Activated T-helper 9 cell treated with anti-CD3 and anti-CD28 coated beads, Interleukin-2, amount 50 U/mL, for 16 hours (primary cell): ENCODE measurements around the gene NIFK.
A peak's percentile ranks its signal among the peaks of the same experiment; 100 is the strongest.
"Not testable (repeated sequence)": the region's sequence is repeated elsewhere in the genome, so short reads cannot be mapped to it uniquely, and the experiment has no call there.

Experiments
- DNase-seq: peaks from one replicate; pipeline ENCODE4 v3.0.0-alpha.2; 2020; ENCODE audit warnings: low read depth

Gene NIFK

DNA sequence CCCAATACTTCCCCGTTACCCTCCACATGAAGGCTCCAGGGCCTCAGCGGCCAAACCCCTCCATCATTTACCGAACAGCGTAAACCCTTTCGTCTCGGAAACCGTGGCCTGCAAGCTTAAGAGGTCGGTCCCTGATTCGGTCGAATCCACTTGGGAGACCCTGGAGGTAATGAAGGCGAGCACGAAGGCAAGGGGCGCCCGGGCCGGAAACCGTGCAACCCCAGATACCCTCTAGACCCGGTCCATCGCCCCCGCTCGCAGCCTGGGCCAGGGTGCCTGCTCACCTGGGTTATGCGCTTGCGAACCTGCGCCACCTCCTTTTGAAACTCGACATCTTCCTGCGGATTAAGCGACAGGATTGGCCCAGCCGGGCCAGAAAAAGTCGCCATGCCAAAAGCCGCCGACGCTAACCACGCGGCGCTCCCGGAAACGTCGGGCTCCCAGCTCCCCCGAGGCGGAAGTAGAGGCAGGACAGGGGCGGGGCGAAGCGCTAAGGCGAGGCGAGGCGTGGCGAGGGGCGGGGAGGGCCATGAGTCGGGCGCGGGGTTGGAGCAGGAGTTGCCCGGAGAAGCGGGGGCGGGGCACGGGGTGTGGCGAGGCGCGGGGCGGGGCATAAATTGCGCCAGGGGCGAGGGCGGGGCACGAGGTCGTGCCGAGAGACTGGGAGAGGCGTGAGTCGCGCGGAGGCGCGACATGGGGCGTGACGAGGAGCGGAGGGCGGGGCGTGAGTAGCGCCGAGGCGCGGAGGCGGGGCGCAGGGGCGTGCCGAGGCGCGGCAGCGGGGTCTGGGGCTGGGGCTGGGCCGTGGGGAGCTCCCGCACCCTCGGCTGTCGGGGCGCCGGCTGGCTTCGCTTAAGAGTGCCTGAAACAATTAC lies at the start of gene NIFK:
TSS of gene NIFK (minus strand) at position 414 of the 875 bp plus-strand sequence. CDS start at position 389, 25 bp downstream.
- peak; percentile 100 for DNase-seq

DNA sequence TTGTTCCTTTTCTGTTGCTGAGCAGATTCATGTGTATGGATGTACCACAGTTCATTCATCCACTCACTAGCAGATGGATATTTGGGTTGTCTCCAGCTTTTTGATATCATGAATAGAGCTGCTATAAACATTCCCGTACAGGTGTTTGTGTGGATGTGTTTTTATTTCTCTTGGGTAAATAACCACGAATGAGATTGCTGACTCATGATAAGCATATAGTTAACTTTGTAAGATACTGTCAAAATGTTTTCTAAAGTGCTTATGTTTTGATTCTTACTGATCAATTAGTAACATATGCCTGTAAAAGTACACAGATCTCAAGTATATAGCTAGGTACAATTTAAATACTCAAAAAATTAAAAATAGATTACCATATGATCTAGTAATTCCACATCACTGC lies 46.5 kb upstream of the NIFK start:
- no peak for DNase-seq

DNA sequence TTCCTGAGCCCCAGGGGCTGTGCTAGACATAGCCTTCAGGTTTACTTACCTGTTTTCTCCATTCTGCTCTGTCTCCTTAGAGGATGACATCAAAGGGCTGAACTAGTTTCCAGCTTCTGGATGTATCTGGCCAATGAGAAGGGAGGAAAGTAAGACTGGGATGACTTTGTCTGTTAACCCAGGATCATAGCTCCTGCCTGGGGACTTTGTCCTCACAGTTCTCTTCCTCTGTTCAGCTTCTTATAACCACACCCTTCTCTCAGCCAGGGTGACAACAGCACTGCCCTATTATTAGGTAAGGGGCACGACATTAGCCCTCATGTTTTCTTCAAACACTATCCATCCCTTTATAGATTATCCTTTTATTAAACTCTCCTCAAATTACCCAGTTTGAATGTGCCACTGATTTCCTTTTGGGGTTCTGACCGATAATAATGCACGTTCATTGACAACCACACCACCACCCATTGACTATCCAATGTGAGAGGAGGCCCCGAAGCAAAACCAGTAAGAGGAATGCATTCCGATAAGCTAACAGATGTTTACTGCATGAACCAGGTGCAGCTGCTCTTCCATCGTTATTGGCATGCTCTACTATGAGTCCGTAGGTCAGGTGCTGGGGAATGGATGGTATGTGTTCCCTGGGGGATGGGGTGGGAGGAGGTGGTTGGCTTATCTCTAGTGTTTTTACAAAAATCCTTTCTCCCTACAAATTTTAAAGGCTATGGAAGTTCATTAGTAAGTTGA lies 42.2 kb upstream of the NIFK start:
- no peak for DNase-seq

DNA sequence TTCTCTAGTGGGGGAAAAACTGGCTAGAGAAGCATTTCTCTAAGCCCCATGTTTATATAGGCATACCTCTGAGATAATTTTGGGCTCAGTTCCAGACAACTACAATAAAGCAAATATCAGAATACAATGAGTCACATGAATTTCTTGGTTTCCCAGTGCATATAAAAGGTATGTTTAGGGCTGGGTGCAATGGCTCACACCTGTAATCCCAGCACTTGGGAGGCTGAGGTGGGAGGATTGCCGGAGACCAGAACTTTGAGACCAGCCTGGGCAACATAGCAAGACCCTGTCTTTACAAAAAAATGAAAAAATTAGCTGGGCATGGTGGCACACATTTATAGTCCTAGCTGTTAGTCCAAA lies 41.0 kb upstream of the NIFK start:
- no peak for DNase-seq

DNA sequence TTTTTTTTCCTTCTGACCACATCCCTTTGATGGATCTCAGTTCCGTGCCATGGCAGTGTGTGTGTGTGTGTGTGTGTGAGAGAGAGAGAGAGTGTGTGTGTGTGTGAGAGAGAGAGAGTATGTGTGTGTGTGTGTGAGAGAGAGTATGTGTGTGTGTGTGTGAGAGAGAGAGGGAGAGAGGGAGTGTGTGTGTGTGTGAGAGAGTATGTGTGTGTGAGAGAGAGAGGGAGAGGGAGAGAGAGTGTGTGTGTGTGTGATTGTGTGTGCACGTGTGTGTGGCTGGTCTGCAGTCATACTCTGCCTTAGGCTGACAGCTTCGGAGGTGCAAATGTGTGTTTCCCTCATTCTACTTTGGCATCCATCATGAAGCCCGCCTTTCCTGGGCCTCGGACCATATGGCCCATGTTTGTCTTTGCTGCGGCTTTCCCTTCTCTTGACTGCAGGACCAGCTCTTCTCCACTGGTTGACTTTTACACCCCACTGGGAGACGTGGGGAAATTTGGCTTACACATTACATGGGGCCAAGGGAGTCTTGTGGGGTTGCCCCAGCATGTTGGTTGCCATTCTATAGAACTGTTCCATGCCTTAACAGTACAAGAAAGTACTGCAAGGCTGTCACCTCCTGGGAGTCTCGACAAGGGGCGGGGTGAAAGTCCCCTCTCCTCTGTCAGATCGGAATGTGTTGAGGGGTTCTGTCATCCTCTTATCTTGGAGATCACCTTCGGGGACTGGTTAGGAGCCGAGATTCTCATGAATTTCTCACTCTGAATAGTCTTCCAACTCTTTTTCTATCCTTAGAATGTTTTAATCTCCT lies 40.4 kb upstream of the NIFK start:
- no peak for DNase-seq

DNA sequence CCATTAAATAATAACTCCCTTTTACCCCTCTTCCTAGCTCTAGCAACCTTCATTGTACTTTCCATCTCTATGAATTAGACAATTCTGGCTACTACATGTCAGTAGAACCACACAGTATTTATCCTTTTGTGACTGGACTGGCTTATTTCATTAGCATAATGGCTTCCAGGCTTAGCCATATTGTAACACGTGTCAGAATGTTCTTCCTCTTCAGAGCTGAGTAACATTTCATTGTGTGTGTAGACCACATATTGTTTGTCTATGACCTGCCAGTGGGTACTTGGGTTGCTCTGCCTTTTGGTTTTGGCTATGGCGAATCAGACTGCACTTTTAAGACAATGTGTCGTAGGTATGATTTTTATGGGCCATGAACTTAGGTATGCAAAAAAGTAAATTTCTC lies 39.7 kb upstream of the NIFK start:
- no peak for DNase-seq

DNA sequence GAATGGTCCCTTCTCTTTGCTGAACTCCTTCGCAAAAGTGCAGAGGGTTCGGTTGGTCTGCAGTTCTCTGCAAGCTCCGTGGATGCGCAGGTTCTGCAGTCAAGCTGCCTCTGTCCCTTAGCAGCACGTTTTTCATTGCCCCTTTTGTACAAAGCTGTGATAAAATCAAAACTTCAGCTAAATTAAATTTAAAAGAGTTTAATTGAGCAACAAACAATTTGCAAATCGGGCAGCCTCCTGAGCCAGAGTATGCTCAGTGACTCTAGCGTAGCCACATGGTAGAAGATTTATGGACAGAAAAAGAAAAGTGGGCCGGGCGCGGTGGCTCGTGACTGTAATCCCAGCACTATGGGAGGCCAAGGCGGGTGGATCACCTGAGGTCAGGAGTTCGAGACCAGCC lies 37.6 kb upstream of the NIFK start:
- no peak for DNase-seq

DNA sequence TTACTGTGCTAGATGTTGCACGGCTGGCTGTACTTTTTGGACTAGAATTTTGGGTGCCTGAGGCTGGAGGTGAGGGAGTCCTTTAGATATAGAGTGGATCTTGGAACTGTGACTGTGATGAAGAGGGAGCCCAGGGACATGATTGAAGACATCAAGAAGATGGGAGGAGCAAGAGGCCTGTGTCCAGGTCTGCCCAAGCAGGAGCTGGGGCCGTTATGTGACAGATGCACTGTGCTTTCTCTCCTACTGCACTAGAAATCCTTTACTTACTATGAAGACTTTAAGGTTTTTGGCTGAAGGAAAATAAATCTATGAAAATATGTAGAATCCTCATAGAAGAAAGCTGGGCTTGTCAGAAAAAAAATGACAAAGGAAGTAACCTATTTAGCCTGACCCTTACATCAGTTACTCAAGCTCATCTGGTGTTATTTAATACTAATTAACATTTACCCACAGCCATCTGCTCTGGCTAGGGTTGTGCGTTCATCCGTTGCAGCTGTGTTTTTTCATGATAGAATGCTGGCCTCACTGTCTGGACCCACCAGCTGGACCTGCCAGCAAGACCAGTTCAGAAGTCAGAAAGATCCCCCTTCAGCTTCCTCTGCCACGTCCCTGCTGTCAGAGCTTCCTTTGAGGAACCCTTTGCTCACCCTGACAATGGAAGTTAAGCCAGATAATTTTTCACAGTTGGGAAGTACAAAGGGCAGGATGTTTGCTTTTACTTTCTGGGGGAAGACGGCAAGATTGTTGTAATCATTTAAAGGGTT lies 35.5 kb upstream of the NIFK start:
- no peak for DNase-seq

DNA sequence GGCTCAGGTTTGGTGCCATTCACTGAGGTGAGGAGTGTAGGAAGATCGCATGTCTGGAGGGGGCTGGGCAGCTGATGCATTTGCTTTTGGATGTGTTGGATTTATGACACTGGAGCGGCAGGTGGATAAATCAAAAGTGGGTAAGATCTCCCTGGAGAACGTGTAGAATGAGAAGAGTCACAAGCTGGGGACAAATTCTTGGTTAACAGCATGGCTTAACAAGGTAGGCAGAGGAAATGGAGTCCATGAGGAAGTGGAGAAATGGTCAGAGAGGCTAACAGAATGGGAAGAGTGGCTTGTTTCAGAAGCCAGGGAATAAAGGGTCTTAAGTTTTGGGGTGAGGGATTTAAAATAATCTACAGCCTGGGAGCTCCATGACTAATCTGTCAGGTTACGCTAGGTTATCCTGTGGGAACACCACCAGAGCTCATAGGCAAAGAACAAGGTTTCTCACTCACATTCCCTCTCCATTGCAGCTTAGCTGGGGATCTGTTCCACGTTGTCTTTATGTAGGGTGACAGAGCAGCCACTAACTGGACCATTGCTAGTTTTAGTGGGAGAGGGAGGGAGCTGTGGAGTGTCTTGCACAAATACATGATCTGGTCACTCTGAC lies 31.6 kb upstream of the NIFK start:
- no peak for DNase-seq

DNA sequence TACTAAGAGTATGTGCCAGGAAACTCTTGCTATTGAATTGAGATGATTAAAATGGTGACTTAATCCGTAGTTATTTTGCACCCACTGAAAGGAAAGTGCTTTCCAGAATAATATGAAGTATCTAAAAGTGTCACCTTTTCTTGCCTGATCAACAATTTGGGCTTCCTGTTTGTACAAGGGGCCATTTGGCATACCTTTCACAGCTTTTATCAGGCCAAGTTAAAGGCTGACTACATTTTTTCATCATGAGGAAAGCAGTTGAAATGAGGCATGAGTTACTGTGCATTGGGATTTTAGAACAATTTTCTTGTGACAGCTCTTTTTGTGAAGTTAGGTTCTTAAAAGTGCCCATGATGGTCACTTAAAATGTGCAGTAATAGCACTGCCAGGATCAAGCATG lies 29.9 kb upstream of the NIFK start:
- DNase-seq: no peak

DNA sequence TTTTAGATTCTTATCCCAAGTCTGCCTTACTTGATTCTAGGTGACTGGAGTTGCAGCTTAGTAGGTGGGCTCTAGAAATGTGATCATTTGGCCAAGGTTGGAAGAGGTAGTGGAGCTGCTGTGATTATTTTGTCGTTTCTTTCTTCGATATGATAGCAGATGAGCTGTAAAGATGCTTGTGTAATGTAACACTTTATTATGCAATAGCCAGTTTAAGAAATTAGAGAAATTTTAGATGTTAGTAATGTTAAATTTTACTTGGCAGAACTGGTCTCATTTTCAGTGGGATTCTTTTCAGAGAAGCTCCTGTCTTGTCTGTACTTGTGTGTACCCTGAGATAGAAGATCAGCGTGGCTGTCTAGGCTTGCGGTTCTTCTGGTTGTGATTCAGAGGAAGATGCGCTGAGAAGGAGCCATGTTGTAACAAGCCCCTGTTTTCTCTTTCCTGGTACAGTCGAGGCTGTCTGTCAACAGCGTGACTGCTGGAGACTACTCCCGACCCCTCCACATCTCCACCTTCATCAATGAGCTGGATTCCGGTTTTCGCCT lies 28.1 kb upstream of the NIFK start:
- DNase-seq: no peak

DNA sequence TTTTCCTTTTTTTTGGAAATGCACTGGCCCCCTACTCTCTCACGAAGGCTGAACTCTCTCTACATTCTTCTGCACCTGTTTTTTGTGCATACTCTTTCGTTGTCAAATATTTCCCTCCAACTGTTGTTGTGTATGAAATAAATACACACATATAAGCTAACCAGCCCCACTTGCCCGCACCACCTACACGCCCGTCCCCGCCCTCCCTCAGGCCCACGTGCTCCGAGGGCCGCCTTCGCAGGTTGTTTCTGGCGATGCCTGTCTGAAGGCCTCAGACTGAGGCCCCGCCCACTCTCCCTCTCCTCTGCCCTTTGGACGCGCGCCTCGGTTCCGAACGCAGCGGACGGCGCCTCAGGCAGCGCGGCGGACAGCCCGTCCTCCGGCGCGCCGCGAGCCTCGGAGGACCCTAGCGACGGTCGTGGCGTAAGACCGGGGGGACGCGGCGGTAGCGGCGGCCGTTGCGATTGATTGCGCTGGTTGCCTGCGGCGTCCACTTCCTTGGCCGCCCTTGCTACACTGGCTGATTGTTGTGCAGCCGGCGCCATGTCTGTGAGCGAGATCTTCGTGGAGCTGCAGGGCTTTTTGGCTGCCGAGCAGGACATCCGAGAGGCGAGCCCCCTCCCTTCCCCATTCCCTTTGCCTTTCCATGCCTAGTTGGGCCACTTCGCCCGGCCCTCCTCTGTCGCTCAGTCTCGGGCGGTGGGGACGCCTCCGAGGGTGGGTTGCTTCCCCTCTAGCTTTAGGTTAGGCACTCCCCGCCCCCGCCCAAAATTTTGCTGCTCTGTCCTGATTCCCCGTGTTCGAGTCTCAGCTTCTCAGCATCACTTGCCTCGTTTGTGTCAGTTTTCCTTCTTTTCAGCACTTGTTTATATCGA lies 18.8 kb upstream of the NIFK start, which contains the start of gene TSN:
TSS of gene TSN (plus strand) at position 415 of the 875 bp plus-strand sequence. CDS start at position 544, 129 bp downstream.
- DNase-seq: peak; percentile 96

DNA sequence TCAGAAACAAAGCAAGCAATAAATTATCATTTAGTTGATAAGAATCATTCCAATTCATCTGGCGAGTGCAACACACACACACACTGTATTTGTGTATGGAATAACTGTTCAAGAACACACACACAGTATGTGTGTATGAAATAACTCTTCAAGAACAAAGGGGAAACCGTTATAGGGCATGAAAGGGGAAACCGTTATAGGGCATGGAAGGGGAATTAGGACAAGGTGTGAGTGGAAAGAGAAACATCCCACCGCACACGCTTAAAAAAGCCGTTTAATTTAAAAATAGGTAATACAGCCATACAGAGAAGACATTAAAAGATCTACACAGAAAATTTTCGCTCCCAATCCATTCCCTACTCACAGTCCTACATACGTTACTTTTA lies 18.2 kb upstream of the NIFK start:
- DNase-seq: no peak

DNA sequence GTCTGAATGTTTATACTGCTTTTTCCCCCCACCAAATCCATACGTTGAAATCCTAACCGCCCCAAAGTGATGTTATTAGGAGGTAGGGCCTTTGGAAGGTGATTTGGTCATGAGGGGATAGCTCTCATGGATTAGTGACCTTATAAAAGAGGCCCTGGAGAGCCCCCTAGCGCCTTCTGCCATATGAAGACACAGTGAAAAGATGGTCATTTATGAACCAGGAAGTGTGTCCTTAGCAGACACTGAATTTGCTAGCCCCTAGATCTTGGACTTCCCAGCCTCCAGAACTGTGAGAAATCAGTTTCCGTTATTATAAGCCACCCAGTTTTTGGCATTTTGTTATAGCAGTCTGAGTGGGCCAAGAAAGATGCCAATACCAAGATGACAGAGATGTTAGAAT lies 11.5 kb upstream of the NIFK start:
- DNase-seq: no peak

DNA sequence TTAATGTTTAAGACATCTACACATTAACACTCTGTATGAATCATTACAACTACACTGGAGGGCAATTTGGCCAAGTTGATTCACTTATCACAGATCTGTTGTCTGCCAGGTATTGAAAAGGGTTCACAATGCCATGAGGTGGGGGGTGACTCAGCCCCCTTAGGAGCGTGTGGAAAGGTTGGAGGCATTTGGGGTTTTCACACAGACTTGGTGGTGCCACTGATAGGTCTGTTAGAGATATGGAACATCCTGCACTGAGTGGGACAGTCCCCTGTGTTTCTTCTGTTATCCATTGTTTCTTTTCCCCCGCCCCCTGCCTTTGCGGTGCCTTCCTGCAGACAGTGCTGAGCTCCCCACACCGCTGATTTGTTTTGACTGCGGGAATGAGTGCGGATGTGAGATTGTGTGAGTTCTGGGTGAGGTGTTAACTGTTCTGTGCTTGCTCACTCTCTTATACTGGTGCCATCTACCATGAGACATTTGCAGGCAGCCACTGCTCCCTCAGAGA lies 9.4 kb upstream of the NIFK start:
- no peak for DNase-seq

DNA sequence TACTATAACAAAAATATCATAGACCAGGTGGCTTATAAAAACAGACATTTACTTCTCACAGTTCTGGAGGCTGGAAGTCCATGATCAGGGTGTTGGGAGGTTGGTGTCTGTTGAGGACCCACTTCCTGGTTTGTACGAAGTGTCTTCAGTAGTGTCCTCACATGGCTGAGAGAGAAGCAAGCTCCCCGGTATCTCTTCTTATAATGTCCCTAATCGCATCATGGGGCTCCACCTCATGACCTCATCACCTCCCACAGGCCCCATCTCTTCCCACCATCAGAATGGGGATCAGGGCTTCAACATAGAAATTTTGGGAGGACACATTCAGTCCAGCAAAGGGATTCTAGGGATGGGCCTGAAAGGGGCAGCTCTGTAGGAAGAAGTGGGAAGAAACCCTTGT lies 4.8 kb upstream of the NIFK start:
- DNase-seq: no peak

DNA sequence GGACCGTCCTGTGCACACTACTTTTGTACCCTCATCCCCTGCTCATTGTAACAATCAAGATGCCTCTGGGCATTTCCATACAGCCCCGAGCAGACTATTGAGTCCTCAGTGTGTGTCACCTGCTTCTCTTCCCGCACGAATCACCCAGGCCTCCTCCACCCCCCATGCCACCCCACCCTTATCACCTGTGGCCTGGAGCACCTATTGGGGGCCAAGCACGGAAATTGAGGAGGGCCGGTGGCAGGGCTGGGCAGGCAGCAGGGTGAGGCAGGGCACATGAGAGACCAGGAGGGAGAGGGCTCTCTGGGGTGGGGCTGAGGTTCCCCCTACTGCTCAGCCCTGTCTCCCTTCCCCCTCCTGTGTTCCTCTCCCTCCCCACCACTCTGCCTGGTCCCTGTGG lies 4.3 kb upstream of the NIFK start:
- no peak for DNase-seq

DNA sequence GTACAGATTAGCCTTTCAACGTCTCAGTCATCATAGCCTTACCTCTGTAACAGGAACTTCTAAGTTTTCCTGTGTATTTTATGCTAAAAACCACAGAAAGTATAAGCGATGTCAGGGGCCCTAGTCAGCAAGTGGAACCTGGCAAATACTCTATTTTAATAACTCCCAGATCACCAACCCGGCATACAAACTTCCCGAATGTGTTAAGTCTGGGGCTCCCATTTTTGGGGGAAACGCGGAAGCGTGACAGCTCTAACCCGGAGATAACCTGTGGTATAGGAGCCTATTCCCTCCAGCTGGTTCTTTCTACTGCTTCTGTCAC lies 574 bp downstream of the NIFK start:
- DNase-seq: no peak

DNA sequence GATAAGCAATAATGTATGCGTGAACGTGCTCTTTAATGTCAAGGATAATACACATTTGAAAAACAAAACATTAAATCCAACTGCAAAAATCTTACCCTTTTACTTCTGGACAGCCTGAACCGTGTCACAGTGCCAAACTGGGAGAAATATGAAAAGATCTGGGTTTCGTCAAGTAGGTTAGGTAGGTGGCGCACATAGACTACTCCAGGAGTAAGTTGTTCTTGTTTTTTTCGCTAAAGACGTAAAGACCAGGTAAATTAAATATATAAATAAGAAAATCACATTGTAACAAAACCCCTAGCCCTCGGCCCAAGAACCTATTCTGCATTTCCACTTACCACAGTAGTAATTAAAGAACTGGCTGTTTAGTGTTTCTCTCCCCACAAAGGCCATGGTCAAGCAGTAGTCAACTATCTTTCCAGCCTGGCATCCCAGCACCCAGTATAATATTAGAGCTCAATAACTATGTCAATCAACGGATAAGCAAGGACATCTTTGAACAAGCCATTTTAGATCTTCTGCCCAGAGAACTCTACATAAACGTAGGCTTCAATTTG lies 1.1 kb downstream of the NIFK start:
- DNase-seq: no peak

DNA sequence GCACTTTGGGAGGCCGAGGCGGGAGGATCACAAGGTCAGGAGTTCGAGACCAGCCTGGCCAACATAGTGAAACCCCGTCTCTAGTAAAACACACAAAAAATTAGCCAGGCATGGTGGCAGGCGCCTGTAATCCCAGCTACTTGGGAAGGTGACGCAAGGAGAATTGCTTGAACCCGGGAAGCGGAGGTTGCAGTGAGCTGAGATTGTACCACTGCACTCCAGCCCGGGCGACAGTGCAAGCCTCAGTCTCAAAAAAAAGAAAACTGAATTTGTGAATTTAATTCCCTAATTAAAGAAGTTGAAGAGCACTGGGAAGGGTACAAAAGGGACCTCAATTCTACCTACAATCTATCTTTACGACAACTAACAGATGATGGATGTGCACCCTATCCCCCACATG lies 2.1 kb downstream of the NIFK start:
- DNase-seq: not testable (repeated sequence)
